Osteoblast (primary cell): ENCODE data around the gene EXOC2. TPM values are rescaled to one million over a fixed set of nuclear protein-coding genes. Genes with fewer than 3 reads are reported as not detected.
"Not testable (repeated sequence)": the region's sequence is repeated elsewhere in the genome, so short reads cannot be mapped to it uniquely, and the experiment has no call there.

Source experiments
- DNase-seq: peaks from one replicate; pipeline ENCODE4 v3.0.0; 2011; ENCODE audit warnings: low spot score, mixed read lengths; ENCODE audit not compliant: insufficient read length; ENCODE audit errors: missing footprints
- H2AFZ ChIP-seq: 2 replicates; pipeline ENCODE4 v1.6.0; 2011; ENCODE audit warnings: mild to moderate bottlenecking, low read length
- H3K27ac ChIP-seq: 2 replicates; pipeline ENCODE4 v1.5.1; 2011; ENCODE audit warnings: mild to moderate bottlenecking, low read depth, low read length, moderate library complexity
- H3K27me3 ChIP-seq: 2 replicates; pipeline ENCODE4 v1.6.0; 2012; ENCODE audit warnings: mild to moderate bottlenecking, control low read depth, inconsistent platforms, low read length, moderate library complexity; ENCODE audit not compliant: insufficient read depth
- H3K36me3 ChIP-seq: 2 replicates; pipeline ENCODE4 v1.5.1; 2011; ENCODE audit warnings: mild to moderate bottlenecking, low read length, control low read depth, moderate library complexity; ENCODE audit not compliant: insufficient read depth
- H3K4me1 ChIP-seq: 2 replicates; pipeline ENCODE4 v1.5.1; 2011; ENCODE audit warnings: mild to moderate bottlenecking, low read length, control low read depth, moderate library complexity; ENCODE audit not compliant: insufficient read depth
- H3K4me2 ChIP-seq: 2 replicates; pipeline ENCODE4 v1.6.0; 2011; ENCODE audit warnings: mild to moderate bottlenecking, low read length; ENCODE audit not compliant: insufficient read depth
- H3K4me3 ChIP-seq: fragments of 200-600 bp; sonication (generic); 3 replicates; pipeline ENCODE4 v1.5.1; 2012; ENCODE audit warnings: mild to moderate bottlenecking, low read length, inconsistent platforms; ENCODE audit not compliant: insufficient read depth
- H3K79me2 ChIP-seq: 2 replicates; pipeline ENCODE4 v1.6.0; 2012; ENCODE audit warnings: mild to moderate bottlenecking, low read length, control low read depth, inconsistent platforms; ENCODE audit not compliant: insufficient read depth
- H3K9me3 ChIP-seq: 2 replicates; pipeline ENCODE4 v1.5.1; 2011; ENCODE audit warnings: low read depth, low read length, control low read depth
- H4K20me1 ChIP-seq: 2 replicates; pipeline ENCODE4 v1.6.0; 2012; ENCODE audit warnings: mild to moderate bottlenecking, low read length, control low read depth; ENCODE audit not compliant: insufficient read depth
- total RNA-seq: library from RNA; depleted of rRNA; stranded (reverse); fragments of >200 nt; gene quantifications from 2 replicates; pipeline ENCODE4 v1.2.3, GENCODE V29; 2012
- TF ChIP-seq, protein P1 (sequence below): IDR thresholded peaks from 2 replicates; pipeline ENCODE4 v1.5.1; 2011; ENCODE audit warnings: mild to moderate bottlenecking, low read depth, low read length, moderate library complexity; ENCODE audit errors: extremely low read depth

The EXOC2 gene
- total RNA-seq, 1 donor: 19.5 TPM

DNA sequence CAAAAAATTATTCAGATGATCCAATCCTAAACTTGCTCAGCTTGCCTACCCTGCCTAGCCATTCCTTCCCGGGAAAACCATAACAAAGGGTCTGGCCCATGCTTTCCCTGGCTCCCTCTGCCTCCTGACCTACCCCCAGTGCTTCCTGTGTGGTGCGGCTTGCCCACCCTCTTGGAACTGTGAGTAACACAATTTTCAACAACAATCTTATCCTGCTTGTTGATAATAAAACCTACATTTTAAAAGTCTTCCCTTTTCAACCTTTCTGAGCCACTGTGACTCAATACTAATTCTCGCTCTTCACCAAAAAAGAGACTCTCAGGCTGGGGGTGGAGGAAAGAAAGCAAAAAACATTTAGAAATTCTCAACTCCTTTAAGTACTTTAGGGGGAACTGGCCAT lies 18.0 kb downstream of the EXOC2 start:
- DNase-seq: no peak
- peaks cover 49% of the 10 kb centered on the region for H3K79me2 ChIP-seq
- H3K4me1 ChIP-seq: no peaks in the 10 kb centered on the region
- H3K27me3 ChIP-seq: no peaks in the 10 kb centered on the region
- H3K9me3 ChIP-seq: no peaks in the 10 kb centered on the region
- H4K20me1 ChIP-seq: peaks cover 11% of the 10 kb centered on the region
- H3K4me2 ChIP-seq: no peak overlapping the region
- H3K36me3 ChIP-seq: no peaks in the 10 kb centered on the region
- no peak overlapping the region for H3K4me3 ChIP-seq
- no peak overlapping the region for H3K27ac ChIP-seq
- no peak overlapping the region for H2AFZ ChIP-seq
- TF ChIP-seq, protein P1, sequence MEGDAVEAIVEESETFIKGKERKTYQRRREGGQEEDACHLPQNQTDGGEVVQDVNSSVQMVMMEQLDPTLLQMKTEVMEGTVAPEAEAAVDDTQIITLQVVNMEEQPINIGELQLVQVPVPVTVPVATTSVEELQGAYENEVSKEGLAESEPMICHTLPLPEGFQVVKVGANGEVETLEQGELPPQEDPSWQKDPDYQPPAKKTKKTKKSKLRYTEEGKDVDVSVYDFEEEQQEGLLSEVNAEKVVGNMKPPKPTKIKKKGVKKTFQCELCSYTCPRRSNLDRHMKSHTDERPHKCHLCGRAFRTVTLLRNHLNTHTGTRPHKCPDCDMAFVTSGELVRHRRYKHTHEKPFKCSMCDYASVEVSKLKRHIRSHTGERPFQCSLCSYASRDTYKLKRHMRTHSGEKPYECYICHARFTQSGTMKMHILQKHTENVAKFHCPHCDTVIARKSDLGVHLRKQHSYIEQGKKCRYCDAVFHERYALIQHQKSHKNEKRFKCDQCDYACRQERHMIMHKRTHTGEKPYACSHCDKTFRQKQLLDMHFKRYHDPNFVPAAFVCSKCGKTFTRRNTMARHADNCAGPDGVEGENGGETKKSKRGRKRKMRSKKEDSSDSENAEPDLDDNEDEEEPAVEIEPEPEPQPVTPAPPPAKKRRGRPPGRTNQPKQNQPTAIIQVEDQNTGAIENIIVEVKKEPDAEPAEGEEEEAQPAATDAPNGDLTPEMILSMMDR: no peak

DNA sequence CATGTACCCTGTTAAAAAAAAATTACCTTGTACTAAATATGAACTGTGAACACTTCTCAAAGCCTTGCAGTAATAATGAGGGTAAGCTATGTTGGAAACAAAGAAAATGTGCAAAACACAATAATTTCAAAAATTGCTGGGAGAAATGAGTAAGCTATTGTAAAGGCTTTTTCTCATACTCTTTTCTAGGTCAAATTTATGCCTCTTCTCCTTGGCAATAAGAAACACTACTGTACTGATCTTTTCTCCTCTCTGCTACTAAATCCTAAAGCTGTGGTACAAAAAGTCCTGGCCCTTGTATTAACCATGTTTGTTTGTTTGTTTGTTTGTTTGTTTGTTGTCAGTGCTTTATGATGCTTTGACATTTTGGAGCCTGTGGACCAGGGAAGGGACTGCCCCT lies 18.5 kb downstream of the EXOC2 start:
- Histone ChIP-seq H3K79me2 (peaks cover 49% of the 10 kb centered on the region), H3K9me3 (no peaks in the 10 kb centered on the region), H3K4me1 (no peaks in the 10 kb centered on the region), H3K4me3 (no peak overlapping the region), H3K27ac (no peak overlapping the region), H3K27me3 (no peaks in the 10 kb centered on the region), H4K20me1 (peaks cover 12% of the 10 kb centered on the region), H3K36me3 (no peaks in the 10 kb centered on the region), H3K4me2 (no peak overlapping the region), H2AFZ (no peak overlapping the region)
- DNase-seq: no peak
- TF ChIP-seq, protein P1: no peak

DNA sequence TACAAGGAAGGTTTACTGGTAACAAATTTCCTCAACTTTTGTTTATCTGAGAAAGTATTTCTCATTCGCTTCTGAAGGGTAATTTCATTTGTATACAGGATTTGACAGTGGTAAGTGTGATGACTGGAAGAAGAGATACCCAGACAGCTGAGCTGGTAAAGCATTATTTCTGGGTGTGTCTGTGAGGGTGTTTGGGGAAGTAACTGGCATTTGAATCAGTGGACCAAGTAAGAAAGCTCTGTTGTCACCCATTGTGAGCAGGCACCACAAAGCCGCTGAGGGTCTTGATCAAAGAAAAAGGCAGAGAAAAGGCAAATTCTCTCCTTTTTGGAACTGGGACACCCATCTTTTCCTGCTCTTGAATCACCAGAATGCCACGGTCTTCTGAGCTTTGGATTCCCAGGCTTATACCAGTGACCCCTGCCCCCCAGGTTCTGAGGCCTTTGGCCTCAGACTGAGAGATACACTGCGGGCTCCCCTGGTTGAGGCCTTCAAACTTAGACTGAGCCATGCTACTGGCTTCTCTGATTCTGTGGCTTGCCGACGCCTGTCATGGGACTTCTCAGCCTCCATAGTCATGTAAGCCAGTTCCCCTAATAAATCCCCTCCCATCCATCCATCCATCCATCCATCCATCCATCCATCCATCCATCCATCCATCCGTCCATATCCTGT lies 25.5 kb downstream of the EXOC2 start:
- Histone ChIP-seq H3K4me1 (no peaks in the 10 kb centered on the region), H4K20me1 (peaks cover 2% of the 10 kb centered on the region), H3K9me3 (no peaks in the 10 kb centered on the region), H3K27ac (no peak overlapping the region), H3K36me3 (no peaks in the 10 kb centered on the region), H3K27me3 (no peaks in the 10 kb centered on the region), H3K79me2 (peaks cover 59% of the 10 kb centered on the region), H3K4me2 (no peak overlapping the region), H3K4me3 (no peak overlapping the region), H2AFZ (no peak overlapping the region)
- TF ChIP-seq, protein P1: no peak
- DNase-seq: no peak

DNA sequence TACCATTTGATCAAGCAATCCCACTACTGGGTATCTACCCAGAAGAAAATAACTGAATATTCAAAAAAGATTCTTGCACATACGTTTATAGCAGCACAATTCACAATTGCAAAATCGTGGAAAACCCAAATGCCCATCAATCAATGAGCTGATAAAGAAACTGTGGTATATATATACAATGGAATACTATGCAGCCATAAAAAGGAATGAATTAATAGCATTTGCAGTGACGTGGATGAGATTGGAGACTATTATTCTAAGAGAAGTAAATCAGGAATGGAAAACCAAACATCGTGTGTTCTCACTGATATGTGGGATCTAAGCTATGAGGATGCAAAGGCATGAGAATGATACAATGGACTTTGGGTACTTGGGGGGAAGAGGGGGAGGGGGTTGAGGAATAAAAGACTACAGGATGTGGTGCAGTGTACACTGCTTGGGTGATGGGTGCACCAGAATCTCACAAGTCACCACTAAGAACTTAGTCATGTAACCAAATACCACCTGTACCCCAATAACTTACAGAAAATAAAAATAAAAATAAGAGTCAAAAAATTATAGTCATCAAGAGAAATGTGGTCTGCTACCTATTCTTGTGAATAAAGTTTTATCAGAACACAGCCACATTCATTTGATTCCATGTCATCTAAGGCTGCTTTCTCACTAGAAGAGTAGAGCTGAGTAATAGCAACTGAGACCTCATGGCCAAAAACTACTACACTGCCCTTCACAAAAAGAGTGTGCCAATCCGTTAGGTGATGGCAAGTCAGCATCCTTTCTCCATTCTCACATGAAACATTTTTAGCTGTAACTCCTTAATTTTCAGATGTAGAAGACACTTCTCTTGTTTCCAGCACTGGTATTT lies 27.3 kb downstream of the EXOC2 start:
- H3K4me1 ChIP-seq: no peaks in the 10 kb centered on the region
- H3K36me3 ChIP-seq: no peaks in the 10 kb centered on the region
- H3K27ac ChIP-seq: no peak overlapping the region
- no peak overlapping the region for H3K4me2 ChIP-seq
- peaks cover 2% of the 10 kb centered on the region for H4K20me1 ChIP-seq
- no peak overlapping the region for H3K4me3 ChIP-seq
- DNase-seq: no peak
- H3K9me3 ChIP-seq: no peaks in the 10 kb centered on the region
- TF ChIP-seq, protein P1: no peak
- peaks cover 61% of the 10 kb centered on the region for H3K79me2 ChIP-seq
- H3K27me3 ChIP-seq: no peaks in the 10 kb centered on the region
- no peak overlapping the region for H2AFZ ChIP-seq

DNA sequence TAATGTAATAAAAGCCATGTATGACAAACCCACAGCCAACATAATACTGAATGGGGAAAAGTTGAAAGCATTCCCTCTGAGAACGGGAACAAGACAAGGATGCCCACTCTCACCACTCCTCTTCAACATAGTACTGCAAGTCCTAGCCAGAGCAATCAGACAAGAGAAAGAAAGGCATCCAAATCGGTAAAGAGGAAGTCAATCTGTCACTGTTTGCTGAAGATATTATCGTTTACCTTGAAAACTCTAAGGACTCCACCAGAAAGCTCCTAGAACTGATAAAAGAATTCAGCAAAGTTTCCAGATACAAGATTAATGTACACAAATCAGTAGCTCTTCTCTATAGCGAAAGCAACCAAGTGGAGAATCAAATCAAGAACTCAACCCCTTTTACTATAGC lies 29.2 kb downstream of the EXOC2 start:
- H4K20me1 ChIP-seq, DNase-seq, H3K27ac ChIP-seq, H2AFZ ChIP-seq, H3K4me2 ChIP-seq, H3K4me3 ChIP-seq, H3K36me3 ChIP-seq, H3K4me1 ChIP-seq, H3K27me3 ChIP-seq, H3K9me3 ChIP-seq: not testable (repeated sequence)
- H3K79me2 ChIP-seq: peaks cover 64% of the 10 kb centered on the region
